ENCODE data around the gene SLC25A36.

DNA sequence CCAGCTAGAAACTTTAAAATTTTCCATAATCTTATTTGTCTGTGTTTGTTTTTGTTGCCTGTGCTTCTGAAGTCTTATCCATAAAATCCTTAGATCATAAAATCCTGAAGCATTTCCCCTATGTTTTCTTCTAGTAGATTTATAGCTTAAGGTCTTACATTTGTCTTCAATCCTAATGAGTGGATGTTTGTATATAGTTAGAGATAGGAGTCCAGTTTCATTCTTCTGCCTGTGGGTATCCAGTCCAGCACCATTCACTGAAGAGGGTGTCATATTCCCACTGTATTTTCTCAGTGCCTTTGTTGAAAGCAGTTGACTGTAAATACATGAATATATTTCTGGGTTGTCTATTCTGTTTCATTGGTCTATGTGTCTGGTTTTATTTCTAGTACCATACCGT, 64.7 kb downstream of the SLC25A36 start:
- TF ChIP-seq, protein P1, sequence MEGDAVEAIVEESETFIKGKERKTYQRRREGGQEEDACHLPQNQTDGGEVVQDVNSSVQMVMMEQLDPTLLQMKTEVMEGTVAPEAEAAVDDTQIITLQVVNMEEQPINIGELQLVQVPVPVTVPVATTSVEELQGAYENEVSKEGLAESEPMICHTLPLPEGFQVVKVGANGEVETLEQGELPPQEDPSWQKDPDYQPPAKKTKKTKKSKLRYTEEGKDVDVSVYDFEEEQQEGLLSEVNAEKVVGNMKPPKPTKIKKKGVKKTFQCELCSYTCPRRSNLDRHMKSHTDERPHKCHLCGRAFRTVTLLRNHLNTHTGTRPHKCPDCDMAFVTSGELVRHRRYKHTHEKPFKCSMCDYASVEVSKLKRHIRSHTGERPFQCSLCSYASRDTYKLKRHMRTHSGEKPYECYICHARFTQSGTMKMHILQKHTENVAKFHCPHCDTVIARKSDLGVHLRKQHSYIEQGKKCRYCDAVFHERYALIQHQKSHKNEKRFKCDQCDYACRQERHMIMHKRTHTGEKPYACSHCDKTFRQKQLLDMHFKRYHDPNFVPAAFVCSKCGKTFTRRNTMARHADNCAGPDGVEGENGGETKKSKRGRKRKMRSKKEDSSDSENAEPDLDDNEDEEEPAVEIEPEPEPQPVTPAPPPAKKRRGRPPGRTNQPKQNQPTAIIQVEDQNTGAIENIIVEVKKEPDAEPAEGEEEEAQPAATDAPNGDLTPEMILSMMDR (IDR thresholded peaks at IDR 0.05; ENCODE audit: low read length) = no peak
- TF ChIP-seq EZH2 (IDR thresholded peaks at IDR 0.05; ENCODE audit: borderline replicate concordance, low read length) = no peak

Measured in OCI-LY1 (cell line).